Ureter (tissue), 1 donor: ENCODE measurements around the gene GTF2H1. TPM values are rescaled to one million over a fixed set of nuclear protein-coding genes. Genes with fewer than 3 reads are reported as not detected.
"Not testable (repeated sequence)": the region's sequence is repeated elsewhere in the genome, so short reads cannot be mapped to it uniquely, and the experiment has no call there.

Source experiments
- DNase-seq: peaks from one replicate; pipeline ENCODE4 v3.0.0-alpha.2; 2020; ENCODE audit warnings: low spot score
- total RNA-seq: library from RNA; stranded (reverse); gene quantifications from one replicate; pipeline ENCODE4 v1.2.4, GENCODE V29; 2023
- donor health status: DM: yes; HTN: yes; CAD: no.

GTF2H1 gene
- total RNA-seq, 1 donor from 2014 or later: 61.4 TPM

DNA sequence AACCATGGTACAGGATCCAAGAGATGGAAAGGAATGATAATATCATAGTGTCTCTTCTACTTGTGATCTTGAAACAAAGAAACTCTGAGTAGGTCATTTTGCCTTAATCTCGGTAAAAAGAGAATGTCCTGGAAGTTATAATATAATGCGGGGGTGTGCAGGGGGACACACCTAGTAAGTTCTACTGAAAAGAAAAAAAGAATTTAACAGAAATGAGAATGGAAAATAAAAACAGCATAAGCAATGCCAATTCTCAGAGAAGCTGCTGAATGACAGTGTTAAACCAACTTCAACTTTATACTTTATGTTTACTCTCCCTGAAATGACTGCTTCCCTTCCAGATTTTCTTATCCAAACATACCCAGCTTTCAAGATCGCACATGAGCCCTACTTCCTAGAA is 2.5 kb upstream of the GTF2H1 start:
- DNase-seq: no peak

DNA sequence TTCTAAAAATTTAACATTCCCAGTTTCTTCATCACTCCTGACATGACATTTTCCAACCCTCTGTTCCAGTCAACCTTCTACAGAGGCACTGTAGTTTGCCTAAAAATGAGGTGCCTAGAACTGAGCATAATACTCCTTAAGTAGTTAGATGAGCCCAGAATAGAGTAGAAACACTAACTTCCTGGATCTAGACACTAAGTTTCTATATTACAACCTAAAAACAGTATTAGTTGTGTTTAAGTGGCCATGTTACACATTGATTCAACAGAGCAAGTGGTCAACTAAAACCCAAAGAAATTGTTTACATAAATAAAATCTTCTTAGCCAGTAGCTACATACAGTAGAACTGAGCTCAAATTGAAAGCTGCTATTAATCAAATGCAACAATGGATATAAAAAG is 1.8 kb upstream of the GTF2H1 start:
- no peak for DNase-seq

DNA sequence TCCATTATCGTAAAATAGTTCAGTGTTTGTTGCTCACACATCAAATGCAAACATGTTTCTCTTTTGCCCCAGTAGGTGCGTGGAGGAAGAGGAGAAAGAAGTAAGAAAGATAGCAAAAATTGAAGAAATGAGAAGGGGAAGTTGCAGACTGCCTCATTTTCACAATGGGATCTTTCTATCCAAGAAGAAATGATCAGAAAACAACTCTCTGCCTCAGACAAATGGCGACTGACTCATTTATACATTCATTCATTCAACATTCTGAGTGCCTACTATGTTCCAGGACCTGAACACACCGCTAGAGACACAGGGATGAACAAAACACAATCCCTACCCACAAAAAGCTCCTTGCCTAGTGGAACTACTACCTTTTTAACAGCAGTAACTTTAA is 794 bp upstream of the GTF2H1 start:
- no peak for DNase-seq

DNA sequence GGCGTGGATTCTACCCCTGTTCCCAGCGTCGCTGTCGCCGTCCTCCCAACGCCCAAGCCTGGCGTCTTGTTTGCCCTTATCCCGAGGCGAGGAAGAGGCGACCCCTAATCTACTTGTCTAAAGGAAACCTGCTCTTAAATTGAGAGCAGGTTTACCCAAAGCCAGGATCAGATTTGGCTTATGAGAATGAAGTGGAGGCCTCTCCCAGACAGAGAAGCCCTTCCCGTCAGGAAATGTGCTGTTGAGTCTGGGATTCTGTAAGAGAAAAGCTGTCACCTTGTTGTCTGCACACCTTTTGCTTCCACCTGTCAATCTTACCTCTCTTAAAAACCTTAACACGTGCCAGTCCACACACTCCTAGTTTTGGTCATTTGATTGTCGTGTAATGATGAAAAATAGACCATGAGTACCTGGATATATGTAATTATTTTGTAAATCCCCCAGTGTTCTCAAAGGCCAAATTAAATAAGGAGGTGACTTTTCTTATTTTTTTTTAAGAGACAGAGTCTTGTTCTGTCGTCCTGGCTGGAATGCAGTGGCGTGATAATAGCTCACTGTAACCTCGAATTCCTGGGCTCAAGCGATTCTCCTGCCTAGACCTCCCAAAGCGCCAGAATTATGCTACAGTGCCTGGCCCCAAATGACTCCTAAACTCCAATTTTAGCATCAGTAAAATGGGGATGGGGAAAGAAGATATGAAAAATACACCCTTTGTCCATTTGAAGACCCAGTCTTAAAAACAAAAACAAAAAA is 627 bp downstream of the GTF2H1 start:
- DNase-seq: no peak

DNA sequence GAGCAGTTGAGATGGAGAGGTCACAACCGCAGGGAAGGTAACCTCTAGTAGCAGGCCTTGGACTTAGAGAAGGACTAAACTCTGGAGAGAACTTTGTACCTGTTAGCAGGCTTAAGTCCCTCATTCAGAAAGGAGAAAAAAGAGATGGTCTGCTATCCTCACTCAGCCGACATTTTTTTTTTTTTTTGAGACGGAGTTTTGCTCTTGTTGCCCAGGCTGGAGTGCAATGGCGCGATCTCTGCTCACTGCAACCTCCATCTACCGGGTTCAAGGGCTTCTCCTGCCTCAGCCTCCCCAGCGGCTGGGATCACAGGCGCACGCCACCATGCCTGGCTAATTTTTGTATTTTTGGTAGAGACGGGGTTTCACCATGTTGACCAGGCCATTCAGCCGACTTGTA is 1.5 kb downstream of the GTF2H1 start:
- not testable (repeated sequence) for DNase-seq

DNA sequence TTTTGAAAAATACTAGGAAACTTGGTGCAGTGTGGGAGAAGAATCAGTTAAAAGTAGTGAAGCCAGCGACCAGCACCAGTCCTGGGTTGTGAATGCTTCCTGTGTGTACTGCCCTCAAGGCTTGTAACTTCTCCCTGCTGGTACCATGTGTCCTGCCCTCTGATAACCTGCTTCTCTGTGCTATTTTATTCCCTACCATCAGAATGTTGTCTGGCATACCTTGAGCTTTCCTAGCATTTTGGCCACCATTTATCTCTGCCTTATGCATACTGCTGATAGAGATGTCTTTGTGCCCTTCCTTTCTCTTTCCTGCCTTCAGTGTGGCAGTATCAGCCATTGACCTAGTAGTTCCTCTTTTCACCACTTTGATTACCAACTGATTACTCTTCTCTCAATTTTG is 2.0 kb downstream of the GTF2H1 start:
- no peak for DNase-seq

DNA sequence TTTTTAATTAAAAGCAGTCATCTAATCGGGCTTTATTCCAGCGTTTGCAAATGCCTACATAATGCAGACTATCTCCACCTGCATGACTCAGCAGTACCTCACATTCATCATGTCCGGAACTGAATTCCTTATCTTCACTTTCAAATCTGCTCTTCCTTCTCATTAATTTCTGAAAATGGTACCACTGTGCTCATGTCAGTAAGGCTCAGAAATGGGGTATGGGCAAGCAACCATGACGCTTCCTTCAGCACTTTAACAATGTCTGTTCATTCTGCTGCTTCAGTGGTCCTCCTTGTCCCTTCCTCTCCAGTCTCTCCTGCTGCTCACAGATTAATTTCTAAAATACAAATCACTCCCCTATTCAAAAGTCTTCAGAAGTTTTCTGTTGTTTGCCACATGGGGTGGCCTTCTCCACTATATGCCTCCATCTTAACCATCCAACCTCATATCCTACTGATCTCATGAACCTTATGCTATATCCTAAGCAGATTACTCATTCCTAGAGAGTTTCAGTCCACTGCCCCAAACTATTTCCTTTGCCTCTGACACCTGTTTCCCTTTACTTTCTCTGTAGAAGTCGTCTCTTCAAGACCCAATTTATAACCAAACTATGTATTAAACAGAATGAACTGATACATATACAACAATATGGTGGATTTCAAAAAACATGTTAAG is 7.0 kb downstream of the GTF2H1 start:
- no peak for DNase-seq

DNA sequence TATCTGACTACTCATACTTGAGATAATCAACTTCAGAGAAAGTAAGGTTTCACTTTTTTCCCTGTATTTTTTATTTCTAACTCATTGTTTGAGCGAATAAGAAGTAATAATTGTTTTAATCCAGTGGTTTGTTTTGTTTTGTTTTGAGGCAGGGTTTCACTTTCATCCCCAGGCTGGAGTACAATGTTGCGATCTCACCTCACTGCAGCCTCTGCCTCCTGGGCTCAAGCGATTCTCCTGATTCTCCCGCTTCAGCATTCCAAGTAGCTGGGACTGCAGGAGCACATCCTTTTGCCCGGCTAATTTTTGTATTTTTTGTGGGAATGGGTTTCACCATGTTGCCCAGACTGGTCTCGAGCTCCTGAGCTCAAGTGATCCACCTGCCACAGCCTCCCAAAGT is 8.6 kb downstream of the GTF2H1 start:
- no peak for DNase-seq

DNA sequence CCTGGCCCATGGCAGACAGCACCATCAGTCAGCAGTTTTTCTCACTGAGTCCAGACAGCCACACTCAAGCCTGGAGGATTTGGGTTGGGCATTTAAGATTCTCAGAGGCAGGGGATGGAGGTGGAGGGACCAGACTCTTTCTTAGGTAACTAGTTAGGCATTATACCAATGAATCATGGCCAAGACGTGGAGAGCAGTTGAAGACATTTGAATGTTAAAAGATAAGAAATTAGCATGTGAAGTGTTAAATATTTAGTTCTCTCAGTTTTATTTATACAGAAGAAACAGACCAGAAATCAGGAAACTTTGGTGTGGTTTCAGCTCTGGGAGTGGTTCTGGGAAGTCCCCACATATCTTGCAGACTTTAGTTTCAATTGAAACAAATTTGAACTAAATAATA is 9.9 kb downstream of the GTF2H1 start:
- DNase-seq: no peak

DNA sequence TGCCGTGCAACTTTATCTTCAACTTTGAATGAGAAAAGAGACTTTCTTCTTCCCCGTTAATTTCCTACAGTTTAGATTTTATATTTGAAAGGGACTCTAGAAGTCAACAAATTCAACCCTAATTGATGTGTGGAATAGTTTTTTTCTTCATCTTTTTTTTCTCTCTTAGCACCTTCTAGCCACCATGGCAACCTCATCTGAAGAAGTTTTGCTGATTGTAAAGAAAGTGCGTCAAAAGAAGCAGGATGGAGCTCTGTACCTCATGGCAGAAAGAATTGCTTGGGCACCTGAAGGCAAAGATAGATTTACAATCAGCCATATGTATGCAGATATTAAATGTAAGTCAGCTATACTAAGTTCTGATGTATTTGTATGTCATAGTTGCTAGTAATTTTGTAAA is 10.5 kb downstream of the GTF2H1 start:
- DNase-seq: no peak

DNA sequence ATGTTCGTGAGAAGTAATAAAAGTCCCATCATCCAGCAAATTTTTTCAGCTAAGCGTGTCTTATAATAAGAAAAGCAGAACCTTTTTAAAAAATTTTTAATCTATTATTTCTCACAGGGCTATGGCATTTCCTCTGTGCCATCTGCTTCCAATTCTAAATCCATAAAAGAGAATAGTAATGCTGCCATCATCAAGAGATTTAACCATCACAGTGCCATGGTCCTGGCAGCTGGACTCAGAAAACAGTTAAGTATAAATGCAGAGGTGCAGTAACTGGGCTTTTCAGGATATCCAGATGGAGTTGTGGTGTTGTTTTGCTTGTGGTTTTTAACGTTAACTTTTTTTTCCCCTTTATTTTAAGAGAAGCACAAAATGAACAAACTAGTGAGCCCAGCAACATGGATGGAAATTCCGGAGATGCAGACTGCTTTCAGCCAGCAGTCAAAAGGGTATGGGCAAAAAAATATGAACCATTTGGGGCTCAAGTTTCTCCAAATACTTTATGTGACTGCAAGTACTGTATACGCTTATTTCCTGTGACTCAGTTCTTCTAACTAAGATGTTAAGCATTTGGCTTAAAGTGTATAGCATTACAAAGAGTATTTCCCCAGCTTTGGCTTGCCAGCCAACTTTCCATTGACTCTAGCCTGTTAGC is 25.2 kb downstream of the GTF2H1 start:
- DNase-seq: no peak

DNA sequence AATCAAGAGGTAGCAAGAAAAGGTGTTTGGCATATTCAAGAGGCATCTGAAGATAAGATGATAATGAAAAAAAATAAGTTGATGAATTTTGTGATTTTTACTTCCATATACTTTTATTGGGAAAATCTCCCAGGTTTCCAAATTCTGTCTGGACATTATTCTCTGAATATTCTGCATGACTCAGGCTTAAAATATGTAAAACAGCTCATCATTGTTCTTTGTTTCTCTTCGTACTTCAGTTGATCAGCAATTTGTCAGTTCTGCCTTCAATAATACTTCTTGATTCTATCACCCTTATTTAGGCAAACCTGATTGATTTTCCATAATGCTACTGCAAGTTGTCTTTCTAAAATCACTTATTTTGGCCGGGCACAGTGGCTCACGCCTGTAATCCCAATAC is 30.2 kb downstream of the GTF2H1 start:
- no peak for DNase-seq

DNA sequence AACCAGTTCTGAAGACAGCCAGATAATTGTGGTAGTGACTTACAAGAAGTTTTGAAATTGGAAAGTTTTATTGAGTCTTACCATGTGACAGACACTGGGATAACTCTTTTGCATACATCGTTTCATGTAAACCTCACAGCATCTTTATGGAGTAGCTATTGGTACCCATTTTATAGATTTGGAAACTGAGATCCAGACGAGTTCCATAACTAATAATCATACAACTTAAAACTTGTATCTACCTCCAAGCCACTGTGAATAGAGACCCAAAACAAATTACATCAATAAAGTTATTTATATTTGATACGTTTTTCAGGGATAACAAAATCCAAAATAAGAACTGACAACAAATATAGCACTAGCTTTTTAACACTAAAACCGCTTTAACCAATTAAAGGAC is 36.3 kb downstream of the GTF2H1 start:
- no peak for DNase-seq

DNA sequence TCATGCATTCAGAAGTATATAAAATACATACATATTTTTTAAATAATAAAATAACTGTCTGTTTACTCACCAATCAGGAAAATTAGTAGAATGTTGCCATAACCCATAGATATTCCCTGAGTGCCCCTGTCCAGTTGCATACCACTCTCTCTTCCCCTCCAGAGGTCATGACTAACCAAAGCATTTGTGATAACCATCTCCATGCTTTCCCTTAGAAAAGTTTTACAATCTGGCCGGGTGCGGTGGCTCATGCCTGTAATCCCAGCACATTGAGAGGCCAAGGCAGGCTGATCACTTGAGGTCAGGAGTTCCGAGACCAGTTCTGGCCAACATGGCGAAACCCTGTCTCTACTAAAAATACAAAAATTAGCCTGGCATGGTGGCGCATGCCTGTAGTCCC is 38.8 kb downstream of the GTF2H1 start:
- no peak for DNase-seq

DNA sequence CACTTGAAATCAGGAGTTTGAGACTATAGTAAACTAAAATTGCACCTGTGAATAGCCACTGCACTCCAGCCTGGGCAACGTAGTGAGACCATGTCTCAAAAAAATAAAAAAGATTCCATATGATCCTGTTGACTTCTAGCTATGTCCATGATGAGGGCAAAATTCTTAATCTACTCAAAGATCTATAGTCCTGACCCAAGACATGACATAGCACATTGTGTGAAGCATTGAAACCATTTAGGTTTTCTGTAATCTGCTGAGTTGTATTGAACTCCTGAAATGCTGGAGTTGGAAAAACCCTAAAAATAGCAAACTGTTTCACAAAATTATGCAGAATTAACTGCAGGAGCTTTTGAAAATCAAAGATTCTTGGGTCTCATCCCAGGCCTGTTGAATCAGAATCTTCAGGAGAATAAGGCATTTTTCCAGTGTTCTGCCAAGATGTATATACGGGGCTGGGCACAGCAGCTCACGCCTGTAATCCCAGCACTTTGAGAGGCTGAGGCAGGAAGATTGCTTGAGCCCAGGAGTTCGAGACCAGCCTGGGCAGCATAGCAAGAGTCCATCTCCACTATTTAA is 42.2 kb downstream of the GTF2H1 start:
- no peak for DNase-seq

DNA sequence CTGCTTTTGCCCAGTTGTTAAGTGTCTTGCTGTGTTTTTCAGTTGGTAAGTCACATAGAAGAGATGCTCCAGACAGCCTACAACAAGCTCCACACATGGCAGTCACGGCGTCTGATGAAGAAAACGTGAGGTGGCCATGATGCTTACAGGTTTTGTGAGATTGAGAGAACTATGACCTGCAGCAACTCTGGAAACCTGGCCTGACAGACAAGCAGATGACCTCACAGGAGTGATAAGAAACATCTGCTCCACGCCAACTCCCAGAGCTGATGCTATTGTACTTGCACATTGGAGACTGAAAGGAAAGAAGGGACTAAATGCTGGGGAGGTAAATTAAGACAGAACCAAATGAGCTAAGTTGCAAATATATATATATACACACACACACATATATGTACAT is 43.4 kb downstream of the GTF2H1 start:
- DNase-seq: no peak

DNA sequence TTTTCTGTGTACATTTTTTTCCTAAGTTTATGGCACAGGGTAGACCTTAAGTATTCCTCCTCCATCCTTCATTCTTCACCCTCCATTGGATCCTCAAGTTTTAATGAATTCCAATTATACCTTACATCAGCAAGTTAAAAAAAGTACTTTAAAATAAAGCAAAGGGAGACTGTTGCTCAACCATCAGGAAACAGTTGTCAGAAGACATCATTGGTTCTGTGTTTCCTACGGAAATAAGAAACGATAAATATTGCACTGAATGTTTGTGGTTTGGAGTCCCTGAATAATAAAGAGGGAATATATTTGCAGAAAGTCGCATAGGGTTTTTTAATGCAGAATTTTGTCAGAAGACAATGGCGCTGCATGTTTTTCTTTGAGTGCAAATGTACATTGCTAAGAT is 43.9 kb downstream of the GTF2H1 start:
- no peak for DNase-seq

DNA sequence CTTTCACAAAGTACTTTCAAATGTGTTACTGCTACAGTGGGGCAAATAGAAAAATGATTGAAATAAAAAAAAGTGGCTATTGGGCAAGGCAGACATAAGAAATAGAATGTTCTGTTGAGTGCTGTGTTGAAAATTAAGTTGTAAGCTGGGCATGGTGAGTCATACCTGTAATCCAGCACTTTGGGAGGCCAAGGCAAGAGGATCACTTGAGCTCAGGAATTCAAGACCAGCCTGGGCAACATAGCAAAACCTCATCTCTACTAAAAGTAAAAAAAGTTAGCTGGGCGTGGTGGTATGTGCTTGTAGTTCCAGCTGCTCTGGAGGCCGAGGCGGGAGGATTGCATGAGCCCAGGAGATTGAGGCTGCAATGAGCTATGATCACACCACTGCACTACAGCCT is 45.1 kb downstream of the GTF2H1 start:
- DNase-seq: no peak

DNA sequence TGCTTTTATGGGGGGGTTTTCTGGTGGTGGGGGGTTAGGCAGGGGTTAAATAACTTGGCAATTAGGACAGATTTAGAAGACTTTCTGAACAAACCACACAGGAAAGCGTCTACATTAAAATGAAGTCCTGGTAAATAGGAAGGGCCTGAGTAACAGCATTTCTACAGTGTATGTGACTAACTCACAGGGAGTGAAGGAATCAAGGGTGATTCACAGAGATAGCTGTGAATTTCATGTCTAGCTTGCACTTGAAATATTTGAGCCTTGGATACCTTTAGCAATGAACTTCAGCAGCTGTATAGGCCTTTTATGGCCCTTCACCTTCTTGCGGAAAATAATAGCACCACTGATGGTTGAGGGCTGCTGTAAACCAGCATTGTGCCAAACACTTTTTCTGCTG is 45.9 kb downstream of the GTF2H1 start:
- no peak for DNase-seq

DNA sequence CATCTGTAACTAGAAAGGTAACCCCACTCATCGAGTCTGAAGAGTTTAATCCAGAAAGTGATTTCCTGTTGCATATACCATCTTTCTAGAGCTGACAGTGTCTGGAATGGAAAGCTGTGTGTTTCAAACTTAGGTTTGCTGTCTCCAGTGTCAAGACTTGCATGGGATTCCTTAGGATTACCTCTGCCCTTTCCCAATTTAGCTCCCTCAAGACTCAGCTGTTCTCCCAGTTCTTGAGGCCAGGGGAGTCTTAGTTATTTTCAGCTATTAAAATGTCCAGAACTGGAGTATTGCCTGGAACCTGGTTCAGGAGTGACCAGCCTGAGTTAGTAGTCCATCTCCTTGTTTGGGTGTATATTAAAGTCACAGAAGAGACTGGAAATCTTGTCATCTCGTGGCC is 47.0 kb downstream of the GTF2H1 start:
- DNase-seq: no peak

DNA sequence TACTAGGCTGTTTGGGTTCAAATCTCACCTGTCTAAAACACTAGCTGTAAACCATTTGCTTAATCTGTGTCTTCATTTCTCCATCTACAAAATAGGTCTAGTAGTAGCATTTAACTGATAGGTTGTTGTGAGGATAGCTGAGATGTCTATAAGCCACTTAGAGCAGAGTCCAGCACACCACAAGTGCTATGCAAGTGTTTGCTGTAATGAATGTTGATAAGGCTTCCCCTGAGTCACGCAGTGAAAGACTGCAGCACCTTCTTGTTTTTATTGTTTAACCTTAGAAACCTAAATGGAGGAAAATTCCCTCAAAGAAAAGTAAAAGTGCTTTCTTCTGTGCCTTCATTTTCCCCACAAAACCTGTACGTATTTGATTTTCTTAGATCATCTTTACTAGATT is 48.9 kb downstream of the GTF2H1 start:
- no peak for DNase-seq

DNA sequence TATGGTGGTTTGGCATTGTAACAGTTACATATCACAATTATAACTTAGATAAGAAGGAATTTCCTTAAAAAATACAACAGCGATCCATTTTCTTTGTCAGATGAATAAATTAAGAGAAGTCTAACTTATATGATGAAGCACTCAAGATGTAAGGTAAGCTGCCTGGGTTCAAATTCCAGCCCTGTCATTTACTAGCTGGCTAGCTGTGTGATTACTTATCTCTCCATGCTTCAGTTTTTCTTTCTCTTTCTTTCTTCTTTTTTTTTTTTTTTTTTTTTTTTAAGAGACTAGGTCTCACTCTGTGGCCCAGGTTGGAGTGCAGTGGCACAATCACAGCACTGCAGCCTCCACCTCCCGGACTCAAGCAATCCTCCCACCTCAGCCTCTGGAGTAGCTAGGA is 49.8 kb downstream of the GTF2H1 start:
- no peak for DNase-seq

DNA sequence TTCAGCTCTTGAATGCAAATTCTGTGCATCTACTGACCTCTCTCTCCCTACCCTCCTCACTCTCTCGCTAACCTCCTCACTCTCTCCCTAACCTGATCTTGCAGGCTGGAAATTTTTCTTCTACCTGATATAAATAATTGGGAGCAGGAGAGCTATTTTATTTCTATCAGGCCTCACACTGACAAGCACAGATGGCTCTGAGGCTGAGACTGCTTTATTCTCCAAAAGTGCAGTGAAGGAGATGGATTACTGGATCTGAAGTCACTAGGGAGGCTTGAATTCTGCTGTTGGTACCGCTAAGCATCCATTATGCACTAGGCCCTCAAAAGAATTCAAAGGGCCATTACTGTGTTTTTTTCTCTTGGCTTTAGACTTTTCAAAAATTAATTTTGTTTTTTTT is 52.6 kb downstream of the GTF2H1 start:
- no peak for DNase-seq
